GM19240 (cell line): Measurements from ENCODE around the gene ITGA8.

Source experiments
- DNase-seq: peaks from one replicate; pipeline ENCODE4 v3.0.0; 2011; ENCODE audit warnings: low spot score; ENCODE audit not compliant: insufficient read length

The ITGA8 gene

DNA sequence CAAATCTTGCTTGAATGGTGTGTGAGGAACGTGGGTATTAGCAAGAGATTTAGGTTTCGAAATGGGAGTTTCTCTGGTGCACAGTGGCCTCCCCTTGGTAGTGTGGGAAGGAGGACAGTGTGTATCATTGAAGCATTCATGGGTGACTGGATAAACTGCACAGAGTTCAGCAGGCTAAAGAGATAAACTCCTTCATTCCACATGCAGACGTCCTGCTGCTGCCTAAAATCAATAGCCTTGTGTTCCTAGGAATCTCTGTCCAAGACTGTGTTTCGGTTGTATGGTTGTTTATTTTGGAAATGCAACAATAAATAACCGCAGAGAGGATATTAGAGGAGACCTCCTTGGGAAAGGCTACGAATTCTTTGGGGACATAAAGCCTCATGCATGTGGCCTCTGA lies 247.7 kb downstream of the ITGA8 start:
- DNase-seq = no peak

DNA sequence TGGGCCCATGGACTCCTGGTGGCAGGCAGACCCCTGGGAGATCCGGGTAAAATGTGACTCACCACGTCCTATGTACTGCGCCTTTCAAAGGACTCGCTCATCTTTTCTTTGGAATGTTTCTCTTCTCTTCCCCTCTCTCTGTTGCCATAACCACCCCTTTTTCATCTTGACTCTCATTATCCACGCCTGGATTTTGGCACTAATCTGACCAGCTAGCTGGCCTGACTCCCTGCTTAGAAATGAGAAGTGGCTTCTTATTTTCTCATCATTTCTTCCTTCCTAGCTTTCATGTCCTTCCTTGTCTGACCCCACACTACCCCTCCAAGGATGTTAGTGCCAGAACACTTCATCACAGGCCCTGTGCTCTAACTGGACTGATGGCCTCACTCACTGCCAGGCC lies 250.6 kb downstream of the ITGA8 start:
- DNase-seq = no peak

GRCh38 chr10:15464381-15464780 lies 255.3 kb downstream of the ITGA8 start:
- no peak for DNase-seq
